Right lobe of liver (tissue), 6 donors: ENCODE data around the gene GALNT7. TPM values are rescaled to one million over a fixed set of nuclear protein-coding genes. Genes with fewer than 3 reads are reported as not detected.

Source experiments
- ATAC-seq, 4 donors: fragments of 200-7000 bp; cut with Tn5 transposase; one replicate each; pipeline ENCODE4 v1.9.1; 2020; ENCODE audit warnings: mild to moderate bottlenecking in 4 of 4, moderate library complexity in 4 of 4
- DNase-seq, 3 donors: peaks; one replicate each; pipeline ENCODE4 v3.0.0-alpha.2; 2020
- H3K27ac ChIP-seq, 3 donors: fragments of 200-600 bp; one replicate each; pipeline ENCODE4 v1.8.0; 2022
- H3K27me3 ChIP-seq, 2 donors: fragments of 200-600 bp; one replicate each; pipeline ENCODE4 v1.8.0; 2022
- H3K36me3 ChIP-seq, 4 donors: fragments of 200-600 bp; sonication (generic) in 1 of 4; one replicate each; pipeline versions ENCODE4 v1.5.1 to v1.8.0; 2017 to 2022; ENCODE audit warnings: control low read depth in 1 of 4
- H3K4me1 ChIP-seq, 4 donors: fragments of 200-600 bp; sonication (generic) in 1 of 4; one replicate each; pipeline versions ENCODE4 v1.5.1 to v1.8.0; 2017 to 2022; ENCODE audit warnings: control low read depth in 1 of 4
- H3K4me3 ChIP-seq, 3 donors: fragments of 200-600 bp; one replicate each; pipeline ENCODE4 v1.8.0; 2022
- H3K9me3 ChIP-seq, 4 donors: fragments of 200-600 bp; sonication (generic) in 1 of 4; one replicate each; pipeline versions ENCODE4 v1.5.1 to v1.8.0; 2017 to 2022; ENCODE audit warnings: control low read depth in 1 of 4
- POLR2A ChIP-seq: fragments of 450-650 bp; IDR thresholded peaks from one replicate; pipeline ENCODE4 v1.6.1; 2017; ENCODE audit warnings: antibody characterized with exemption, mild to moderate bottlenecking
- WGBS: methylation state at CpG from one replicate; pipeline ENCODE4 v1.1.6; 2018; ENCODE audit warnings: low coverage, low lambda C conversion rate; ENCODE audit not compliant: insufficient coverage; ENCODE audit errors: missing lambda C conversion rate; 5-methylcytosine and 5-hydroxymethylcytosine counted together
- intact Hi-C, 2 donors: fragments of 100-400 bp; cut with DNase I; formaldehyde crosslinking; loops; one replicate each; pipeline versions ENCODE4 v1.11.2 to v1.14.1; 2022
- total RNA-seq, 6 experiments: library from RNA; depleted of rRNA in 2 of 6; stranded (reverse); fragments of >200 nt in 2 of 6; fragmentation: NEBNext Ultra II Directional in 3 of 6; extraction: Animal tissue kit (Norgen Biotek cat#: 25700) in 3 of 6; gene quantifications; one replicate each; pipeline versions ENCODE4 v1.1.0 to v1.2.4, GENCODE V29; 2016 to 2023
- TF ChIP-seq, protein P1 (sequence below), 4 donors: fragments of 200-600 bp in 3 of 4; fragments of 450-650 bp in 1 of 4; IDR thresholded peaks; one replicate each; pipeline versions ENCODE4 v1.5.1 to v1.8.0; 2016 to 2022; ENCODE audit warnings: antibody characterized with exemption in 4 of 4, mild to moderate bottlenecking in 2 of 4
- donor health status: DM: no; HTN: yes; CAD: no.
- donor health status: DM: no; HTN: no; CAD: no.
- donor health status: DM: no; HTN: no; CAD: no.
- donor health status: DM: no; HTN: yes; CAD: no.
- donor health status: DM: no; HTN: yes; CAD: no.

GALNT7 gene
- total RNA-seq, 6 experiments from 2014 or later, result 0.62 to 2.2 (median 1.4) TPM

DNA sequence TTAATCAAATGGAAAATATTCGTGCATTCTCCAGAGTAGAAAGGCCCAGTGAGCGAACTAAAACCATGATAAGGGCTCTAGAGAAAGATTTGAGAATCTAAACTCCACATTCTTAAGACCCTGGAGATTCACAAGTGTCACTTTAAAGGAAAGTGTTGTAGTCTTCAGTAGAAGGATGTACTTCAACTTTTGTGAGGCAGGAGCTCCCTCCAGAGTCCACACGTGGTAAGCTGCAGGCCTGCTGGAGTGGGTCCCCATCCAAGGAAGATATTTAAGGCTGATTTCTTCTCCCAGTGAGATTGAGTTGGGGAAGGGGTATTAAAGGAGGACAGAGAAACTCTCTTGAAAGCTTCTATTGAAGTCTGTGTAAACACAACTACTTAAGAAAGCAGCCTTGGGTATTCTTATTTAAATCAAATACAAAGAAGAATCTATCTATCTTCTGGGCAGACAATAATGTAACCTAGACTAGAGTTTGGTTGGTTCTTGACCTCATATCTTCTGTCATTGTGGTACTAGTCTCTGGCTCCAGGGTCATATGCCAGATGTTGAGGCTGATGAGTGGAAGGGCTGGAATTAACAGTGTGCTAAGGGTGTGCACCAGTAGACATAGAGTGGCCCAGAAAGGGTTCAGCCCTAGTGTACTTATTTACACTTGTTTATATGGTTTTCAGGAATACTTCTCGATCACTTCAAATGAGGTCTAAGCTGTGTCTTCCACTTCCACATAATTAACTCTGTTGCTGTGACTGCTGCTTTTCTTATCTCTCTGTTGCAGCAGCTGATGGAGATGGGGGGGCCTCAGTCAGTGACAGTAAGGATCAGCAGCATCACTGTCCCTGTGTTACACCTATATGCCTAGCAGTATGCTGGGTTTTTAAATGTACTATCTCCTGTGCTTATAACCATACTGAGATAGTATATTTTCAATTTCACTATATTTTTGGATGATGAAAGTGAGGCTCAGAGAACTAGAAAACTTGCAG lies 89.4 kb downstream of the GALNT7 start:
- H3K27ac ChIP-seq, result no peak overlapping the region
- intact Hi-C loops, result loop anchor here (10.0 kb wide), 1 partner anchor 243 kb away; no protein-coding TSS in a partner anchor
- no peaks in the 10 kb centered on the region for H3K36me3 ChIP-seq
- DNase-seq (peak in 2 of 3 donors; percentile 37 to 50), ATAC-seq (peak; percentile 72 to 87 (median 82))
- H3K27me3 ChIP-seq, result no peaks in the 10 kb centered on the region
- 18% methylated on average over 4 of the region's 4 CpGs for WGBS
- no peak overlapping the region for H3K4me3 ChIP-seq
- H3K9me3 ChIP-seq, result no peaks in the 10 kb centered on the region
- TF ChIP-seq, protein P1, sequence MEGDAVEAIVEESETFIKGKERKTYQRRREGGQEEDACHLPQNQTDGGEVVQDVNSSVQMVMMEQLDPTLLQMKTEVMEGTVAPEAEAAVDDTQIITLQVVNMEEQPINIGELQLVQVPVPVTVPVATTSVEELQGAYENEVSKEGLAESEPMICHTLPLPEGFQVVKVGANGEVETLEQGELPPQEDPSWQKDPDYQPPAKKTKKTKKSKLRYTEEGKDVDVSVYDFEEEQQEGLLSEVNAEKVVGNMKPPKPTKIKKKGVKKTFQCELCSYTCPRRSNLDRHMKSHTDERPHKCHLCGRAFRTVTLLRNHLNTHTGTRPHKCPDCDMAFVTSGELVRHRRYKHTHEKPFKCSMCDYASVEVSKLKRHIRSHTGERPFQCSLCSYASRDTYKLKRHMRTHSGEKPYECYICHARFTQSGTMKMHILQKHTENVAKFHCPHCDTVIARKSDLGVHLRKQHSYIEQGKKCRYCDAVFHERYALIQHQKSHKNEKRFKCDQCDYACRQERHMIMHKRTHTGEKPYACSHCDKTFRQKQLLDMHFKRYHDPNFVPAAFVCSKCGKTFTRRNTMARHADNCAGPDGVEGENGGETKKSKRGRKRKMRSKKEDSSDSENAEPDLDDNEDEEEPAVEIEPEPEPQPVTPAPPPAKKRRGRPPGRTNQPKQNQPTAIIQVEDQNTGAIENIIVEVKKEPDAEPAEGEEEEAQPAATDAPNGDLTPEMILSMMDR (IDR thresholded peaks at IDR 0.05), result peak; percentile 49 to 70 (median 60)
- TF ChIP-seq POLR2A, result no peak
- H3K4me1 ChIP-seq, result no peaks in the 10 kb centered on the region

DNA sequence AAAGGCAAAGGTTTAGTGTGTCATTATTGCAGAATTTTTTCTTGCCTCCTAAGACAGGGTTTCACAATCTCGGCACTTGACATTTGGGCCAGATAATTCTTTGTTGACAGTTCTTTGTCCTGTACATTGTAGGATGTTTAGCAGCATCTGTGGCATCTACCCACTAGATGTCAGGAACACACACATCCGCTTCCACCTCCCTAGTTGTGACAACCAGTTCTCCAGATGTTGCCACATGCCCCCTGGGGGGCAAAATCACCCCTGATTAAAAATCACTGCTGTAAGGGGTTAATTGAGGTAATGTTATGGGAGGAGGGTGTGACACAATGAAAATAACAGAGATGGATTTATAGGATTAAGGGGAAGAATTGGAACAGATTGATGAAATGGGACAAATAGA lies 90.3 kb downstream of the GALNT7 start:
- Histone ChIP-seq H3K4me1 (no peaks in the 10 kb centered on the region), H3K9me3 (no peaks in the 10 kb centered on the region), H3K4me3 (no peak overlapping the region), H3K36me3 (no peaks in the 10 kb centered on the region), H3K27ac (no peak overlapping the region), H3K27me3 (no peaks in the 10 kb centered on the region)
- WGBS, result 77% methylated on average over 2 of the region's 2 CpGs
- TF ChIP-seq, protein P1 (IDR thresholded peaks at IDR 0.05), result no peak
- no peak for TF ChIP-seq POLR2A
- ATAC-seq (no peak), DNase-seq (no peak)
- intact Hi-C loops, result loop anchor here (10.0 kb wide), 1 partner anchor 244 kb away; no protein-coding TSS in a partner anchor

DNA sequence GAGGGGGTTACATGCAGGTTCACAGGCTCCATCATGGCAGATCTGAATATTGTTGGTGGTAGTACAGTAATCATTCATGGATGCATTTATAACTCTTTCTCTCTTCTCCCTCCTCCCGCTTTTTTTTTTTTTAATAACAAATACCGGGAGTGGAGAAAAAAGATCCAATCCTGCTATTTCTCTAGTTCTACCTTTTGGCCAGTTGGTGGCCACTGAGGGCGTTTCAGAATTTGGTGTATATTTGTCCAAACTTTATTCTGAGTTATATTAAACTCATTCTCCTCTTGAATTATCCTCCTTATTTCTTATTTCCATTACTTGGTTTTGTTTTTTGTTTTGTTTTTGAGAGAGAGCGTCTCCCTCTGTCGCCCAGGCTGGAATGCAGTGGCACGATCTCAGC lies 90.7 kb downstream of the GALNT7 start:
- intact Hi-C loops, result loop anchor here (10.0 kb wide), 1 partner anchor 245 kb away; no protein-coding TSS in a partner anchor
- no peak for ATAC-seq
- TF ChIP-seq POLR2A, result no peak
- TF ChIP-seq, protein P1 (IDR thresholded peaks at IDR 0.05), result no peak
- WGBS, result 70% methylated on average over 5 of the region's 6 CpGs
- no peaks in the 10 kb centered on the region for H3K4me1 ChIP-seq
- H3K27me3 ChIP-seq, result no peaks in the 10 kb centered on the region
- H3K27ac ChIP-seq, result no peak overlapping the region
- no peak for DNase-seq
- no peak overlapping the region for H3K4me3 ChIP-seq
- no peaks in the 10 kb centered on the region for H3K36me3 ChIP-seq
- H3K9me3 ChIP-seq, result no peaks in the 10 kb centered on the region

DNA sequence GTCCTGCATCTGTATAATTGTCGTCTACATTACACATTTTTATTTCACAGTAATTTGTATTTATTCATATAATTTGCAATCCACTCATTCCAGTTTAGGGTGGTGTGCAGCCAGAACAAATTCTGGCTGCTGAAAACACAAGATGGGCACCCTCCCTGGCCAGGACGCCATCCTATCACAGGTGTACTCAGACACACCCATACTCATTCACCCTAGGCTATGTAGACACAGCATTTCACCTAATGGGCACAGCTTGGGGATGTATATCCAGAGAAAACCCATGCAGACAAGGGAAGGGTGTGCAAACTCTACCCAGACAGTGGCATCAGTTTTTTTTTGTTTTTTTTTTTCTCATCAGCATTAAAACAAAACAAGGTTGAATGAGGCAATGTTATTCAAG lies 92.4 kb downstream of the GALNT7 start:
- Histone ChIP-seq H3K4me1 (no peaks in the 10 kb centered on the region), H3K27me3 (no peaks in the 10 kb centered on the region), H3K9me3 (no peaks in the 10 kb centered on the region), H3K36me3 (no peaks in the 10 kb centered on the region), H3K4me3 (no peak overlapping the region), H3K27ac (no peak overlapping the region)
- DNase-seq (no peak), ATAC-seq (no peak)
- TF ChIP-seq, protein P1 (IDR thresholded peaks at IDR 0.05), result no peak
- TF ChIP-seq POLR2A, result no peak
- intact Hi-C loops, result no loop called here
- WGBS, result 61% methylated on average over 2 of the region's 2 CpGs
